ENCODE results near the gene CCDC197. TPM values are rescaled to one million over a fixed set of nuclear protein-coding genes. Genes with fewer than 3 reads are reported as not detected.

CCDC197 gene
- total and polyA plus RNA-seq, 8 donors, result not detected

DNA sequence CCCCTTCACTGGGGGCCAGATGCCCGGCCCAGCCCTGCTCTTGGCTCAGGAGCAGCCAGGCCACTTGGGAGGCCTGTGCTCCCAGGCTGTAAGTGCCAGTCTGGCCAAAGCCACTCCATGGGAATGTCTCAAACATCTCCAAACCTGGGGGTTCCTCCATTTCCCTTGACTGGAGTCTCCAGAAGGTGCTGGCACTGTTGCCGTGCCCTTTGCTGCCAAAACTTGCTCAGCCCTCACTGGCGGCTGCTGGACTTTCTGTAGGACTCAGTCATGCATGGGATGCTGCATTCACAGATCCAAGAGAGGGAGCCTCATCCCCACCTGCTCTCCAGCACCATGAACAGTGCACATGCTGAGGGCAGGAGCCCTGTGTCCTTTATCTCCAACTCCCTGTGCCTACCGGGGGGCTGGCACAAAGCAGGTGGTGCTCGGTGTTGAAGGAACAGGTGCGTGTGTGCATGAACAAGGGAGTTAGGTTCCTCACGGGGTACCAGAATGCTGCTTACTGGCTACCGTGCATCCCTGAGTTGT, 19.4 kb downstream of the CCDC197 start:
- no peak for DNase-seq
- TF ChIP-seq EP300 (IDR thresholded peaks at IDR 0.05) (no peak), POLR2AphosphoS5 (IDR thresholded peaks at IDR 0.05) (no peak), POLR2A (IDR thresholded peaks at IDR 0.05) (no peak)
- TF ChIP-seq, protein P1, sequence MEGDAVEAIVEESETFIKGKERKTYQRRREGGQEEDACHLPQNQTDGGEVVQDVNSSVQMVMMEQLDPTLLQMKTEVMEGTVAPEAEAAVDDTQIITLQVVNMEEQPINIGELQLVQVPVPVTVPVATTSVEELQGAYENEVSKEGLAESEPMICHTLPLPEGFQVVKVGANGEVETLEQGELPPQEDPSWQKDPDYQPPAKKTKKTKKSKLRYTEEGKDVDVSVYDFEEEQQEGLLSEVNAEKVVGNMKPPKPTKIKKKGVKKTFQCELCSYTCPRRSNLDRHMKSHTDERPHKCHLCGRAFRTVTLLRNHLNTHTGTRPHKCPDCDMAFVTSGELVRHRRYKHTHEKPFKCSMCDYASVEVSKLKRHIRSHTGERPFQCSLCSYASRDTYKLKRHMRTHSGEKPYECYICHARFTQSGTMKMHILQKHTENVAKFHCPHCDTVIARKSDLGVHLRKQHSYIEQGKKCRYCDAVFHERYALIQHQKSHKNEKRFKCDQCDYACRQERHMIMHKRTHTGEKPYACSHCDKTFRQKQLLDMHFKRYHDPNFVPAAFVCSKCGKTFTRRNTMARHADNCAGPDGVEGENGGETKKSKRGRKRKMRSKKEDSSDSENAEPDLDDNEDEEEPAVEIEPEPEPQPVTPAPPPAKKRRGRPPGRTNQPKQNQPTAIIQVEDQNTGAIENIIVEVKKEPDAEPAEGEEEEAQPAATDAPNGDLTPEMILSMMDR (IDR thresholded peaks at IDR 0.05), result no peak
- WGBS, 5 donors, result 78 to 88% (median 82%) methylated on average over 8 of the region's 8 CpGs

GRCh38 chr14:94018308-94018707, 21.2 kb downstream of the CCDC197 start:
- H3K27ac ChIP-seq, result no peak overlapping the region
- WGBS, 5 donors, result 75 to 87% (median 78%) methylated on average over 8 of the region's 8 CpGs
- H3K9me3 ChIP-seq, result no peaks in the 10 kb centered on the region
- H3K27me3 ChIP-seq, result no peaks in the 10 kb centered on the region
- TF ChIP-seq EP300 (IDR thresholded peaks at IDR 0.05), result no peak
- no peak for TF ChIP-seq POLR2A (IDR thresholded peaks at IDR 0.05)
- TF ChIP-seq, protein P1 (IDR thresholded peaks at IDR 0.05), result no peak
- TF ChIP-seq POLR2AphosphoS5 (IDR thresholded peaks at IDR 0.05), result no peak
- no peak for DNase-seq
- H3K4me1 ChIP-seq, result no peaks in the 10 kb centered on the region
- intact Hi-C loops (cut with DNase I; ENCODE audit: low total_unique reads), result no loop called here
- no peak overlapping the region for H3K4me3 ChIP-seq
- H3K36me3 ChIP-seq, result no peaks in the 10 kb centered on the region

More for the DNA sequence above, 19.4 kb downstream of the CCDC197 start:
- Histone ChIP-seq H3K4me3 (no peak overlapping the region), H3K27me3 (peaks cover 0 to under 1% (median 0%) of the 10 kb centered on the region in 3 donors), H3K36me3 (no peaks in the 10 kb centered on the region), H3K9me3 (no peaks in the 10 kb centered on the region), H3K4me1 (peaks cover 0 to 4% (median 0%) of the 10 kb centered on the region in 4 donors), H3K27ac (no peak overlapping the region)
- intact Hi-C loops (cut with DNase I; ENCODE audit: low total_unique reads), result no loop called here

DNA sequence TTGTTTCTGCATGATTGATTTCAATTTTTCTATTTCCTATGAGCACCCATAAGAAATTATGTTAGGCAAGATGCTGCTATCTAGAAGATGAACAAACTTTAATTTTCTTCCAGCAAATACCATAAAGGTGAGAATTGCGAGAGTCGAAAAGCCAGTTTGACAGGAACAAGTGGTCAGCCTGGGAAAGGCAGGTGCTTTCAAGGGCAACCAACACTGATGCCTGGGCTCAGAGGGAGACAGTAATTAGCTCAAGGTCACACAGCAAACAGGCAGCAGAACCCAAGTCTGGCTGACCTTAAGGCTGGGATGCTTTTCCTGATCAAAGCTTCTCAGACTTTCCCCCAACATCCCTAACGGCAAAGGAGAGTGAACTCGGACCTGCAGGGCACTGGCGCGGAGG, 22.2 kb downstream of the CCDC197 start:
- H3K9me3 ChIP-seq, result no peaks in the 10 kb centered on the region
- H3K27ac ChIP-seq, result no peak overlapping the region
- H3K36me3 ChIP-seq, result no peaks in the 10 kb centered on the region
- no peak overlapping the region for H3K4me3 ChIP-seq
- 65 to 76% (median 66%) methylated on average over 6 of the region's 6 CpGs for WGBS, 5 donors
- DNase-seq, result peak in 1 of 2 donors; percentile 62
- H3K27me3 ChIP-seq, result no peaks in the 10 kb centered on the region
- TF ChIP-seq, protein P1 (IDR thresholded peaks at IDR 0.05), result no peak
- TF ChIP-seq EP300 (IDR thresholded peaks at IDR 0.05) (no peak), POLR2A (IDR thresholded peaks at IDR 0.05) (no peak), POLR2AphosphoS5 (IDR thresholded peaks at IDR 0.05) (no peak)
- no peaks in the 10 kb centered on the region for H3K4me1 ChIP-seq
- intact Hi-C loops (cut with DNase I; ENCODE audit: low total_unique reads), result no loop called here

DNA sequence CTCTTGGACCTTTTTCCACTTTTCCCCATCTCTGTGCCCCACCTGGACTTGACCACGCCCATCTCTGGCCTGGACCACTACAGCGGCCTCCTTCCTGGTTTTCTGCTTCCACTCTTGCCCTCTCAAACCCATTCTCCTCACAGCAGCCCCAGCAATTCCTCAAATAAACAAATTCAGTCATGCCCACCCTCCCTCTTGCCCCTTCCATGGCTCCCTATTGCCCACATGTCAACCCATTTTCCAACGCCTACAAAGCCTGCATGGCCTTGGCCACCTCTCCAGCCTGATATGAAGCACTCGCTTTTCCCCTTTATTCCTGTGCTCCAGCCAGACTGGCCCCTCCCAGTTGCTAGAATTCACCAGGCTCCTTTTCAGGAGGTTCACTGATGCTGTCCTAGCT, 23.2 kb downstream of the CCDC197 start:
- Histone ChIP-seq H3K27ac (no peak overlapping the region), H3K4me1 (no peaks in the 10 kb centered on the region), H3K9me3 (no peaks in the 10 kb centered on the region), H3K36me3 (no peaks in the 10 kb centered on the region), H3K4me3 (no peak overlapping the region), H3K27me3 (no peaks in the 10 kb centered on the region)
- no peak for TF ChIP-seq EP300 (IDR thresholded peaks at IDR 0.05)
- TF ChIP-seq POLR2A (IDR thresholded peaks at IDR 0.05), result no peak
- no peak for TF ChIP-seq POLR2AphosphoS5 (IDR thresholded peaks at IDR 0.05)
- TF ChIP-seq, protein P1 (IDR thresholded peaks at IDR 0.05), result no peak
- no peak for DNase-seq
- 86 to 93% (median 90%) methylated on average over 4 of the region's 4 CpGs for WGBS, 5 donors
- intact Hi-C loops (cut with DNase I; ENCODE audit: low total_unique reads), result no loop called here

Measured in stomach (tissue), 9 donors.